ENCODE data around the gene DGKD. TPM values are rescaled to one million over a fixed set of nuclear protein-coding genes. Genes with fewer than 3 reads are reported as not detected.

Gene DGKD
- polyA plus RNA-seq, 3 donors, result 14.5 to 67.5 (median 16.6) TPM

GRCh38 chr2:233490831-233491230 is 136.5 kb downstream of the DGKD start:
- Histone ChIP-seq H3K9ac (ENCODE audit: insufficient read depth, low read length, poor library complexity, severe bottlenecking) (no peak overlapping the region), H4K20me1 (ENCODE audit: insufficient read depth, low read length) (no peaks in the 10 kb centered on the region), H3K79me2 (ENCODE audit: insufficient read depth, low read length) (no peaks in the 10 kb centered on the region), H3K9me3 (replicated peaks in 1 of 2; ENCODE audit: control insufficient read depth in 1 of 2, insufficient read depth in 1 of 2, low read length in 2 of 2) (no peaks in the 10 kb centered on the region), H3K4me2 (replicated peaks; ENCODE audit: extremely low read depth, low read length, poor library complexity, severe bottlenecking) (no peak overlapping the region), H2AFZ (ENCODE audit: insufficient read depth, low read depth, low read length, poor library complexity, severe bottlenecking) (no peak overlapping the region), H3K4me3 (replicated peaks in 1 of 3; ENCODE audit: low read depth in 2 of 3, low read length in 3 of 3) (no peak overlapping the region), H3K27me3 (ENCODE audit: control insufficient read depth in 2 of 2, insufficient read depth in 2 of 2, low read length in 2 of 2) (no peaks in the 10 kb centered on the region), H3K36me3 (replicated peaks in 1 of 2; ENCODE audit: control insufficient read depth in 1 of 2, insufficient read depth in 2 of 2, low read length in 2 of 2) (peaks cover 27 to 70% of the 10 kb centered on the region in 2 donors), H3K27ac (ENCODE audit: low read depth in 1 of 2, low read length in 2 of 2) (no peak overlapping the region), H3K4me1 (ENCODE audit: control insufficient read depth in 1 of 2, insufficient read depth in 2 of 2, low read length in 2 of 2) (no peaks in the 10 kb centered on the region)
- Mint-ChIP-seq H3K27me3 (ENCODE audit: low read depth in 3 of 3) (peaks cover 0 to 2% (median 0%) of the 10 kb centered on the region in 3 donors), H3K27ac (peak overlapping the region in 1 of 7 donors; percentile 41), H3K36me3 (peaks cover 46 to 60% of the 10 kb centered on the region in 2 donors), H3K4me3 (no peak overlapping the region), H3K9me3 (peaks cover 0 to 2% (median 0%) of the 10 kb centered on the region in 7 donors), H3K4me1 (no peaks in the 10 kb centered on the region)
- DNase-seq, result no peak
- no peak for TF ChIP-seq CTCF (IDR thresholded peaks at IDR 0.05)
- intact Hi-C loops (cut with micrococcal nuclease), result no loop called here
- 100% methylated on average over 4 of the region's 7 CpGs for WGBS (ENCODE audit: insufficient coverage)

- Mint-ChIP-seq H3K36me3 (peaks cover 44 to 58% of the 10 kb centered on the region in 2 donors), H3K27ac (peak overlapping the region in 1 of 7 donors; percentile 14), H3K4me1 (no peaks in the 10 kb centered on the region), H3K27me3 (ENCODE audit: low read depth in 3 of 3) (no peaks in the 10 kb centered on the region), H3K4me3 (no peak overlapping the region), H3K9me3 (peaks cover 0 to 2% (median 0%) of the 10 kb centered on the region in 7 donors)
- peaks cover 27 to 73% of the 10 kb centered on the region in 2 donors for H3K36me3 ChIP-seq (replicated peaks in 1 of 2; ENCODE audit: control insufficient read depth in 1 of 2, insufficient read depth in 2 of 2, low read length in 2 of 2)
- no peak overlapping the region for H3K9ac ChIP-seq (ENCODE audit: insufficient read depth, low read length, poor library complexity, severe bottlenecking)
- WGBS (ENCODE audit: insufficient coverage), result no CpG with 5 or more reads among the region's 3 CpGs
- intact Hi-C loops (cut with micrococcal nuclease), result no loop called here
- H2AFZ ChIP-seq (ENCODE audit: insufficient read depth, low read depth, low read length, poor library complexity, severe bottlenecking), result no peak overlapping the region
- no peak overlapping the region for H3K4me3 ChIP-seq (replicated peaks in 1 of 3; ENCODE audit: low read depth in 2 of 3, low read length in 3 of 3)
- DNase-seq, result no peak
- H3K4me2 ChIP-seq (replicated peaks; ENCODE audit: extremely low read depth, low read length, poor library complexity, severe bottlenecking), result no peak overlapping the region
- no peaks in the 10 kb centered on the region for H4K20me1 ChIP-seq (ENCODE audit: insufficient read depth, low read length)
- H3K27ac ChIP-seq (ENCODE audit: low read depth in 1 of 2, low read length in 2 of 2), result no peak overlapping the region
- no peaks in the 10 kb centered on the region for H3K4me1 ChIP-seq (ENCODE audit: control insufficient read depth in 1 of 2, insufficient read depth in 2 of 2, low read length in 2 of 2)
- H3K9me3 ChIP-seq (replicated peaks in 1 of 2; ENCODE audit: control insufficient read depth in 1 of 2, insufficient read depth in 1 of 2, low read length in 2 of 2), result no peaks in the 10 kb centered on the region
- no peak for TF ChIP-seq CTCF (IDR thresholded peaks at IDR 0.05)
- H3K27me3 ChIP-seq (ENCODE audit: control insufficient read depth in 2 of 2, insufficient read depth in 2 of 2, low read length in 2 of 2), result no peaks in the 10 kb centered on the region
- H3K79me2 ChIP-seq (ENCODE audit: insufficient read depth, low read length), result no peaks in the 10 kb centered on the region
These were observed 137.0 kb downstream of the DGKD start for GRCh38 chr2:233491326-233491725.
